GM23338 (cell line): Measurements from ENCODE around the gene STON2. TPM values are rescaled to one million over a fixed set of nuclear protein-coding genes. Genes with fewer than 3 reads are reported as not detected.

Source experiments
- ATAC-seq: fragments of 200-7000 bp; cut with Tn5 transposase; 3 replicates; pipeline ENCODE4 v1.9.1; 2020
- DNase-seq: peaks from one replicate; pipeline ENCODE4 v3.0.0-alpha.2; 2015; ENCODE audit warnings: low spot score
- H2AFZ ChIP-seq: fragments of 200-600 bp; sonication (generic); 2 replicates; pipeline ENCODE4 v1.8.0; 2016; ENCODE audit warnings: antibody characterized with exemption, mild to moderate bottlenecking, moderate library complexity
- H3F3A ChIP-seq: fragments of 200-600 bp; sonication (generic); replicated peaks from 2 replicates; pipeline ENCODE4 v1.8.0; 2017; ENCODE audit warnings: antibody characterized with exemption, mixed run types, low read depth
- H3K27ac ChIP-seq: fragments of 200-600 bp; sonication (generic); 2 replicates; pipeline ENCODE4 v1.6.1; 2016; ENCODE audit warnings: low read depth
- H3K27me3 ChIP-seq: fragments of 200-600 bp; sonication (generic); 2 replicates; pipeline ENCODE4 v1.8.0; 2016; ENCODE audit warnings: mild to moderate bottlenecking, mixed run types, moderate library complexity; ENCODE audit not compliant: insufficient read depth
- H3K36me3 ChIP-seq: fragments of 200-600 bp; sonication (generic); 2 replicates; pipeline ENCODE4 v1.8.0; 2016; ENCODE audit warnings: mild to moderate bottlenecking; ENCODE audit not compliant: insufficient read depth
- H3K4me1 ChIP-seq: fragments of 200-600 bp; sonication (generic); 2 replicates; pipeline ENCODE4 v1.8.0; 2016; ENCODE audit warnings: mild to moderate bottlenecking, moderate library complexity; ENCODE audit not compliant: insufficient read depth
- H3K4me2 ChIP-seq: fragments of 200-600 bp; sonication (generic); 2 replicates; pipeline ENCODE4 v1.7.1; 2017; ENCODE audit warnings: mixed run types
- H3K4me3 ChIP-seq: fragments of 200-600 bp; sonication (generic); 2 replicates; pipeline ENCODE4 v1.6.1; 2016; ENCODE audit warnings: mixed run types
- H3K79me2 ChIP-seq: fragments of 200-600 bp; sonication (generic); replicated peaks from 2 replicates; pipeline ENCODE4 v1.8.0; 2017; ENCODE audit warnings: mild to moderate bottlenecking; ENCODE audit not compliant: insufficient read depth
- H3K9me2 ChIP-seq: fragments of 200-600 bp; sonication (generic); 2 replicates; pipeline ENCODE4 v1.8.0; 2017; ENCODE audit not compliant: insufficient read depth
- H4K20me1 ChIP-seq: fragments of 200-600 bp; sonication (generic); replicated peaks from 2 replicates; pipeline ENCODE4 v1.8.0; 2017; ENCODE audit warnings: mild to moderate bottlenecking; ENCODE audit not compliant: insufficient read depth
- H3K27ac Mint-ChIP-seq: 2 replicates; pipeline ENCODE4 v1.8.0; 2020; ENCODE audit warnings: inconsistent platforms, mild to moderate bottlenecking, moderate library complexity, mixed read lengths
- H3K27me3 Mint-ChIP-seq: 3 replicates; pipeline ENCODE4 v1.8.0; 2022; ENCODE audit warnings: low read depth, mild to moderate bottlenecking, moderate library complexity, mixed read lengths, inconsistent platforms; ENCODE audit not compliant: insufficient read depth, poor library complexity
- H3K36me3 Mint-ChIP-seq: 3 replicates; pipeline ENCODE4 v1.8.0; 2021; ENCODE audit warnings: low read depth, mild to moderate bottlenecking, inconsistent platforms, moderate library complexity, mixed read lengths
- H3K4me1 Mint-ChIP-seq: 3 replicates; pipeline ENCODE4 v1.8.0; 2020; ENCODE audit warnings: mild to moderate bottlenecking, inconsistent platforms, mixed read lengths
- H3K4me3 Mint-ChIP-seq: 3 replicates; pipeline ENCODE4 v1.8.0; 2021; ENCODE audit warnings: moderate library complexity, mild to moderate bottlenecking, inconsistent platforms, mixed read lengths
- H3K9me3 Mint-ChIP-seq: 3 replicates; pipeline ENCODE4 v1.8.0; 2020; ENCODE audit warnings: moderate library complexity, mild to moderate bottlenecking, inconsistent platforms, mixed read lengths
- CREB1 ChIP-seq: fragments of 250-450 bp; sonication (Bioruptor Pico); IDR thresholded peaks from 2 replicates; pipeline ENCODE4 v1.5.0; 2020; ENCODE audit warnings: low read depth, mild to moderate bottlenecking, moderate library complexity
- CTCF ChIP-seq, 2 experiments: fragments of 200-600 bp in 1 of 2; sonication (generic) in 1 of 2; conservative IDR thresholded peaks; 2 replicates each; pipeline versions ENCODE4 v1.5.1 to v1.6.1; 2016 to 2017; ENCODE audit warnings: antibody characterized with exemption in 2 of 2, low read depth in 2 of 2, mild to moderate bottlenecking in 2 of 2, moderate library complexity in 1 of 2
- EZH2 ChIP-seq: fragments of 200-600 bp; sonication (generic); IDR thresholded peaks from one replicate; pipeline ENCODE4 v1.8.0; 2017; ENCODE audit warnings: antibody characterized with exemption, mild to moderate bottlenecking, low read depth; ENCODE audit not compliant: unreplicated experiment
- EZH2phosphoT487 ChIP-seq: fragments of 200-600 bp; sonication (generic); IDR thresholded peaks from one replicate; pipeline ENCODE4 v1.8.1; 2018; ENCODE audit warnings: antibody characterized with exemption; ENCODE audit not compliant: unreplicated experiment
- JUNB ChIP-seq: IDR thresholded peaks from one replicate; pipeline ENCODE4 v1.6.1; 2016; ENCODE audit warnings: antibody characterized with exemption; ENCODE audit not compliant: unreplicated experiment
- POLR2AphosphoS5 ChIP-seq: IDR thresholded peaks from 2 replicates; pipeline ENCODE4 v1.6.1; 2016; ENCODE audit warnings: antibody characterized with exemption, low read depth
- REST ChIP-seq: IDR thresholded peaks from one replicate; pipeline ENCODE4 v1.6.1; 2018; ENCODE audit warnings: antibody characterized with exemption; ENCODE audit not compliant: unreplicated experiment
- STAT1 ChIP-seq: IDR thresholded peaks from one replicate; pipeline ENCODE4 v1.6.1; 2016; ENCODE audit warnings: antibody characterized with exemption; ENCODE audit not compliant: unreplicated experiment
- ZNF114 ChIP-seq: fragments of 250-450 bp; sonication (Bioruptor Pico); IDR thresholded peaks from 2 replicates; pipeline ENCODE4 v1.5.0; 2020; ENCODE audit warnings: mild to moderate bottlenecking, moderate library complexity
- ZNF331 ChIP-seq: fragments of 250-450 bp; sonication (Bioruptor Pico); IDR thresholded peaks from 2 replicates; pipeline ENCODE4 v1.5.0; 2020; ENCODE audit warnings: low read depth, mild to moderate bottlenecking, moderate library complexity
- ZNF462 ChIP-seq: fragments of 250-450 bp; sonication (Bioruptor Pico); IDR thresholded peaks from 2 replicates; pipeline ENCODE4 v1.5.0; 2020; ENCODE audit warnings: mild to moderate bottlenecking, moderate library complexity
- polyA plus RNA-seq: library from polyadenylated mRNA; unstranded; fragments of >200 nt; fragmentation: Nextera tagmentation; extraction: Ambion mirVana; gene quantifications from 2 replicates; pipeline ENCODE4 v1.2.1, GENCODE V29; 2016
- total RNA-seq: library from RNA; depleted of rRNA; stranded (reverse); fragments of >200 nt; shearing (Covaris generic); gene quantifications from 2 replicates; pipeline ENCODE4 v1.2.3, GENCODE V29; 2014

Gene STON2
- total and polyA plus RNA-seq, 2 experiments from 2014 or later = 8.2 to 71.0 TPM

GRCh38 chr14:81416981-81417380 is 16.9 kb upstream of the STON2 start (continued):
- TF ChIP-seq CTCF (conservative IDR thresholded peaks at IDR 0.05; ENCODE audit: low read depth in 2 of 2) (no peak), STAT1 (no peak), ZNF114 (CRISPR knock-in tag) (no peak), REST (no peak), EZH2 (no peak), ZNF331 (no peak)

- no peak overlapping the region for H3K27ac ChIP-seq
- no peak overlapping the region for H3K27ac Mint-ChIP-seq
- peaks cover 40% of the 10 kb centered on the region for H3K36me3 Mint-ChIP-seq
- TF ChIP-seq CREB1 (no peak), JUNB (no peak), ZNF114 (CRISPR knock-in tag) (no peak), ZNF462 (CRISPR knock-in tag) (no peak), ZNF331 (no peak), EZH2phosphoT487 (no peak), POLR2AphosphoS5 (no peak)
Observed at GRCh38 chr14:81416194-81416952, 16.2 kb upstream of the STON2 start.

More at GRCh38 chr14:81416194-81416952, 16.2 kb upstream of the STON2 start:
- Histone ChIP-seq H3K79me2 (peaks cover 23% of the 10 kb centered on the region), H3K9me2 (0 out of 2 replicates have a peak, but pooled peaks cover 5% of the 10 kb centered on the region), H3K36me3 (no peaks in the 10 kb centered on the region), H3F3A (no peaks in the 10 kb centered on the region), H3K27me3 (no peaks in the 10 kb centered on the region), H3K4me1 (no peaks in the 10 kb centered on the region), H3K4me2 (no peak overlapping the region), H2AFZ (no peak overlapping the region), H3K4me3 (no peak overlapping the region), H4K20me1 (no peaks in the 10 kb centered on the region)
- ATAC-seq (no peak), DNase-seq (no peak)
- Mint-ChIP-seq H3K4me3 (no peak overlapping the region), H3K9me3 (peaks cover 10% of the 10 kb centered on the region), H3K27me3 (no peaks in the 10 kb centered on the region), H3K4me1 (no peaks in the 10 kb centered on the region; the same call in 1 of the 3 replicates)
